H54 (cell line): ENCODE results near the gene ROR2.
A peak's percentile ranks its signal among the peaks of the same experiment; 100 is the strongest.

ENCODE experiments used
- DNase-seq: peaks from one replicate; pipeline ENCODE4 v3.0.0; 2011; ENCODE audit warnings: low spot score, mixed read lengths; ENCODE audit not compliant: insufficient read length
- FAIRE-seq: peaks from 3 replicates; lab custom pipeline; 2011; peaks lifted over from hg19 to GRCh38; lab: Jason Lieb, UNC
- POLR2A ChIP-seq: IDR thresholded peaks from 2 replicates; pipeline ENCODE4 v1.6.1; 2011; ENCODE audit warnings: low read depth, mild to moderate bottlenecking, low read length

ROR2 gene

GRCh38 chr9:91778031-91778430, 172.0 kb downstream of the ROR2 start:
- FAIRE-seq, result no peak
- TF ChIP-seq POLR2A, result no peak
- no peak for DNase-seq

- TF ChIP-seq POLR2A, result no peak
- no peak for FAIRE-seq
- no peak for DNase-seq
These were observed 172.7 kb downstream of the ROR2 start for GRCh38 chr9:91777292-91777830.

DNA sequence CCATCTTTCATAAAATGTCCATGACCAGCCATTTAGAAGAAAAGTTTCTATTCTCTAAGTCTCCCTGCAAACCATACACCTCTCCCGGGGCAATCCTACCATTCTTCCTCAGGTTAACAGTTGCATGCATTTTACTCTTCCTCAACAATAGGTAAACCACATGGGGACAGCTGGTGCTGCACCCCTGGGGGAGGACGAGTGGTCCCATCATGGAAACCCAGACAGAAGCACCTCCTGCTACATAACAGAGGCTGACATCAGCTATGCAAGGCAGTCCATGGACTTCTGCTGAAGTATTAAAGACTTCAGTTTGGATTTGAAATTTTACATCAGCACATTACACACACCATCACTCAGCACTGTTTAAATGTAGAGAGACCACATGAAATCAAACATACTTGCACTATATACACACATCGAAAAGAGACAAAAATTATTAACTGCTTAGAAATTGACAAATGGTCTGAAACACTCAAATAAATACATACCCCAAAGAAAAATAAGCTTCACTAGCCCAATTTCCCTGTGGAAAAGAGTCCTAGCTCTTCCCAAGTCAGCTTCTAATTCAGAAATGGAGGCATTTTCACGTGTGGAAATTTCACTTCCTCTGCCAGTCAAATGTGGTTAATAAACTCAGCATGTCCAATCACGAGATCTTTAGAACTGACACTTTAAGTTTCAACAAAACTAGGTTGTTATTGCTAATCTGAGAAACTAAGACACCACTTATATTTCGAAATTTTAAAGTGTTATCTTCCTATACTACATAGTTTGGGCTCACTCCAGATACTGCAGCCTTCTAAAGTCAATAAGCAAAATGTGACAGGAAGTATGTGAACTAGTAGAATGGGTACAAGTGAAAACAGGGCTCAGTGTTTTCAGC, 173.4 kb downstream of the ROR2 start:
- no peak for TF ChIP-seq POLR2A
- FAIRE-seq, result no peak
- no peak for DNase-seq

- FAIRE-seq (no peak), DNase-seq (no peak)
- no peak for TF ChIP-seq POLR2A
These were observed 174.4 kb downstream of the ROR2 start for GRCh38 chr9:91775708-91776028.

GRCh38 chr9:91775011-91775707, 174.9 kb downstream of the ROR2 start:
- no peak for TF ChIP-seq POLR2A
- FAIRE-seq, result no peak

GRCh38 chr9:91773156-91773555, 176.9 kb downstream of the ROR2 start:
- FAIRE-seq (no peak), DNase-seq (no peak)
- TF ChIP-seq POLR2A, result no peak

More at GRCh38 chr9:91775011-91775707, 174.9 kb downstream of the ROR2 start:
- DNase-seq, result peak; percentile 85

- TF ChIP-seq POLR2A, result no peak
- no peak for DNase-seq
- no peak for FAIRE-seq
These were observed 178.2 kb downstream of the ROR2 start for GRCh38 chr9:91771864-91772263.

- TF ChIP-seq POLR2A, result no peak
- FAIRE-seq (no peak), DNase-seq (peak; percentile 35)
These were observed 179.0 kb downstream of the ROR2 start for GRCh38 chr9:91771027-91771426.

DNA sequence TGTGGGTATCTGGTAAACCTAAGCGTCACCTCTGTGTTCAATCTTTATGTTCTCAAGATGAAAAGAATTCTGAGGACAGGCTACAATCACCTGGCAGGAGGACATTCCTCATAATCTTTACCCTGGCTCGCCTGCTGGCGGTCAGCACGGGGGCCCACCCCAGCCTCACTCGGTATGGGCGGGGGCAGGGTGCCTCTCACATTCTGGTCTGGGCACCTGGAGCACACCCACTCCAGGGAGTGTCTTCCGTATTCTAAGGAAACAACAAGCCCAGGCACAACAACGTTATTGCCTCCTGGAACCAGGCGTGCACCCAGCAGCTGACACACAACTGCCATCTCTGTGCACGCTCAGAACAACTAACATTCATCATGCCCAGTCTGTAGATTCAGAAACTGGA, 179.8 kb downstream of the ROR2 start:
- no peak for TF ChIP-seq POLR2A
- FAIRE-seq (no peak), DNase-seq (no peak)

DNA sequence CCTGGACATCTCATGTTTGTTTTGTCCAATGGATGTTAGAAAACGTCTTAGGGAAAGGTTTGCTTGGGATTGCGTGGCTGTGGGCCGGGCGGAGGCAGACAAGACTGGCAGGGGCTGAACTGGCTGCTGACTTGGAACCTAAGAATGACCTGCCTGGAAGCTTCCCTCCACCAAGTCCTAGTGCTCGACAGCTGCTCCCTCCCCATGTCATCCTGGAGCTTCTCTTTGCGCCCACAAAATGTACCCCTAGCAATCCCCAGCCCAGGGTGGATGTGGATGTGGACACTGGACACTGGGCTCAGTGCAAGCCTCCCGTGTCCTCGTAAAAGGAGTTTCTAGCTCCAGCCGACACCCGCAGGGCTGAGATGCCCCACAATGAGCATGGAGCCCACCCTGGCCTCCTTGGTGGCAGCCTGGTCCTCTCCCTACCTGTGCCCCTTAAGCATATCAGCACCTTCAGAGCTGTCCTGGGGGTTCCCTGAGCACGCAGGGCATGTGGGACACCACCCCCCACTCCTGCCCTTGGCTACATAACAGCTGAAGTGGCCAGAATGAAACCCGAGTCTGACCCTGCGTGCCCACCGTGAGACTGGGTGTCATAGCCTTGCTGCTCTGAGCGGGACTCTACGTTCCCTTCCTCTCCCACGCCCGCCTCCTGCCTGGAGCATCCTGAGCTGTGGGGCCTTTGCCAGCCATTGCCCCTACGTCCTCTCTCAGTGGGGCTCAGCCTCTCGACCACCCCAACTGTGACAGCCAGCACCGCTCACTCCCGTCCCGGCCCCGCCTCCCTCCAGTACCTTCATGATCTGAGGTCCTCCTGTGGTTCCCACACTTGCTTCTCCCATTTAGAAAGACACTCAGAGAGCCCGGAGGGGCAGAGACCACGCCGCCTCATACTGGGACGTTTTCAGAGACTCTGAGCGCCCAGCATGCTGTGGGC, 180.8 kb downstream of the ROR2 start:
- no peak for DNase-seq
- TF ChIP-seq POLR2A, result no peak
- no peak for FAIRE-seq

- no peak for FAIRE-seq
- no peak for DNase-seq
- TF ChIP-seq POLR2A, result no peak
These were observed 181.5 kb downstream of the ROR2 start for GRCh38 chr9:91768507-91768906.

- DNase-seq (no peak), FAIRE-seq (no peak)
- no peak for TF ChIP-seq POLR2A
These were observed 183.5 kb downstream of the ROR2 start for GRCh38 chr9:91766315-91767069.

GRCh38 chr9:91765296-91765695, 184.7 kb downstream of the ROR2 start:
- FAIRE-seq (no peak), DNase-seq (no peak)
- no peak for TF ChIP-seq POLR2A

GRCh38 chr9:91764661-91765060, 185.4 kb downstream of the ROR2 start:
- FAIRE-seq (no peak), DNase-seq (no peak)
- no peak for TF ChIP-seq POLR2A
